Measurements from ENCODE around the gene ALDH5A1.

DNA sequence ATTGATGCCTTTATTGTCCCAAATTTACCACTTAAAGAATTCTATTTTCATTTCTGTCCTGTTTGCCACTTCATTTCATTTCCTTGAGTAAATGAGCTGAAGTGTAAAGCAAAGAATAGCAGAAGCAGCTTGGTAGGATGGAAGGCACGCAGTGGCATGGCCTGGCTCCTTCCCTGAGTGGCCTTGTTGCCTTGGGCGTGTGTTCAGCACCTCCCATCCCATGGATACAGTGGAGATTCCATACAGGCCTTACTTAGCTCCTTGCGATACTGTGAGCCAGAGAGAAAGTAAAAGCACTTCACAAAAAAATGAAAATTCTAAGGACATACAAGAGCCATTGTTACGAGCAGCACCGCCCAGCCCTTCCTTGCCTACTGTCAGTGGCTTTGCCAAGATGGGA is 39.6 kb downstream of the ALDH5A1 start:
- TF ChIP-seq, protein P1, sequence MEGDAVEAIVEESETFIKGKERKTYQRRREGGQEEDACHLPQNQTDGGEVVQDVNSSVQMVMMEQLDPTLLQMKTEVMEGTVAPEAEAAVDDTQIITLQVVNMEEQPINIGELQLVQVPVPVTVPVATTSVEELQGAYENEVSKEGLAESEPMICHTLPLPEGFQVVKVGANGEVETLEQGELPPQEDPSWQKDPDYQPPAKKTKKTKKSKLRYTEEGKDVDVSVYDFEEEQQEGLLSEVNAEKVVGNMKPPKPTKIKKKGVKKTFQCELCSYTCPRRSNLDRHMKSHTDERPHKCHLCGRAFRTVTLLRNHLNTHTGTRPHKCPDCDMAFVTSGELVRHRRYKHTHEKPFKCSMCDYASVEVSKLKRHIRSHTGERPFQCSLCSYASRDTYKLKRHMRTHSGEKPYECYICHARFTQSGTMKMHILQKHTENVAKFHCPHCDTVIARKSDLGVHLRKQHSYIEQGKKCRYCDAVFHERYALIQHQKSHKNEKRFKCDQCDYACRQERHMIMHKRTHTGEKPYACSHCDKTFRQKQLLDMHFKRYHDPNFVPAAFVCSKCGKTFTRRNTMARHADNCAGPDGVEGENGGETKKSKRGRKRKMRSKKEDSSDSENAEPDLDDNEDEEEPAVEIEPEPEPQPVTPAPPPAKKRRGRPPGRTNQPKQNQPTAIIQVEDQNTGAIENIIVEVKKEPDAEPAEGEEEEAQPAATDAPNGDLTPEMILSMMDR (IDR thresholded peaks at IDR 0.05) = no peak
- no peak for TF ChIP-seq POLR2A (IDR thresholded peaks at IDR 0.05)

All from body of pancreas (tissue), 4 donors.